Measurements from ENCODE around the gene COA4. TPM values are rescaled to one million over a fixed set of nuclear protein-coding genes. Genes with fewer than 3 reads are reported as not detected.
"Not testable (repeated sequence)": the region's sequence is repeated elsewhere in the genome, so short reads cannot be mapped to it uniquely, and the experiment has no call there.

The COA4 gene
- total RNA-seq, 1 donor from 2014 or later: 79.8 TPM

GRCh38 chr11:73889536-73889935, 12.9 kb upstream of the COA4 start:
- CTCF ChIA-PET: no interaction called here
- Mint-ChIP-seq H3K4me3 (no peak overlapping the region), H3K9me3 (no peaks in the 10 kb centered on the region), H3K27me3 (no peaks in the 10 kb centered on the region), H3K36me3 (ENCODE audit: low read depth) (peaks cover 47% of the 10 kb centered on the region), H3K27ac (no peak overlapping the region), H3K4me1 (no peaks in the 10 kb centered on the region)
- TF ChIP-seq CTCF (IDR thresholded peaks at IDR 0.05): no peak
- no peak for ATAC-seq (ENCODE audit: low read depth)
- POLR2A ChIA-PET: interaction anchor here (0.6 kb wide), 1 partner anchor 1167 kb away, joined by 3 read pairs; no protein-coding TSS in a partner anchor
- intact Hi-C loops (cut with micrococcal nuclease): no loop called here
- DNase-seq: no peak

- POLR2A ChIA-PET: no interaction called here
- ATAC-seq (ENCODE audit: low read depth): no peak
- TF ChIP-seq CTCF (IDR thresholded peaks at IDR 0.05): no peak
- intact Hi-C loops (cut with micrococcal nuclease): no loop called here
- Mint-ChIP-seq H3K9me3 (no peaks in the 10 kb centered on the region), H3K27ac (no peak overlapping the region), H3K4me3 (no peak overlapping the region), H3K27me3 (no peaks in the 10 kb centered on the region), H3K4me1 (no peaks in the 10 kb centered on the region), H3K36me3 (ENCODE audit: low read depth) (peaks cover 47% of the 10 kb centered on the region)
- CTCF ChIA-PET: no interaction called here
- no peak for DNase-seq
Measured at GRCh38 chr11:73889019-73889418, 12.4 kb upstream of the COA4 start.

GRCh38 chr11:73888244-73888643, 11.6 kb upstream of the COA4 start:
- Mint-ChIP-seq H3K27me3 (no peaks in the 10 kb centered on the region), H3K27ac (no peak overlapping the region), H3K4me3 (no peak overlapping the region), H3K4me1 (no peaks in the 10 kb centered on the region), H3K9me3 (no peaks in the 10 kb centered on the region), H3K36me3 (ENCODE audit: low read depth) (peaks cover 49% of the 10 kb centered on the region)
- CTCF ChIA-PET: no interaction called here
- DNase-seq (no peak), ATAC-seq (ENCODE audit: low read depth) (no peak)
- POLR2A ChIA-PET: no interaction called here
- TF ChIP-seq CTCF (IDR thresholded peaks at IDR 0.05): no peak
- intact Hi-C loops (cut with micrococcal nuclease): no loop called here

GRCh38 chr11:73883856-73884255, 7.2 kb upstream of the COA4 start:
- DNase-seq (no peak), ATAC-seq (ENCODE audit: low read depth) (no peak)
- Mint-ChIP-seq H3K4me3 (no peak overlapping the region), H3K27me3 (no peaks in the 10 kb centered on the region), H3K4me1 (no peaks in the 10 kb centered on the region), H3K27ac (no peak overlapping the region), H3K36me3 (ENCODE audit: low read depth) (peaks cover 22% of the 10 kb centered on the region), H3K9me3 (no peaks in the 10 kb centered on the region)
- intact Hi-C loops (cut with micrococcal nuclease): no loop called here
- TF ChIP-seq CTCF (IDR thresholded peaks at IDR 0.05): no peak
- CTCF ChIA-PET: no interaction called here
- POLR2A ChIA-PET: no interaction called here

GRCh38 chr11:73880449-73880848, 3.8 kb upstream of the COA4 start:
- Mint-ChIP-seq H3K36me3 (ENCODE audit: low read depth) (peaks cover 22% of the 10 kb centered on the region), H3K4me1 (peaks cover 22% of the 10 kb centered on the region)
- H3K4me3 Mint-ChIP-seq; intact Hi-C loops (cut with micrococcal nuclease); H3K9me3 Mint-ChIP-seq; CTCF ChIA-PET; H3K27me3 Mint-ChIP-seq; DNase-seq; H3K27ac Mint-ChIP-seq; ATAC-seq (ENCODE audit: low read depth): not testable (repeated sequence)
- POLR2A ChIA-PET: interaction anchor here (1.7 kb wide), 1 partner anchor 9 kb away, joined by 3 read pairs; no protein-coding TSS in a partner anchor

- CTCF ChIA-PET: no interaction called here
- Mint-ChIP-seq H3K27me3 (no peaks in the 10 kb centered on the region), H3K4me3 (no peak overlapping the region), H3K9me3 (no peaks in the 10 kb centered on the region), H3K36me3 (ENCODE audit: low read depth) (peaks cover 30% of the 10 kb centered on the region), H3K27ac (no peak overlapping the region), H3K4me1 (peaks cover 31% of the 10 kb centered on the region)
- no peak for TF ChIP-seq CTCF (IDR thresholded peaks at IDR 0.05)
- intact Hi-C loops (cut with micrococcal nuclease): no loop called here
- DNase-seq (no peak), ATAC-seq (ENCODE audit: low read depth) (no peak)
- POLR2A ChIA-PET: no interaction called here
Measured at GRCh38 chr11:73878771-73879170, 2.1 kb upstream of the COA4 start.

Data from activated B cell treated with CpG ODN at 0.5 μM for 24 hours (primary cell).